Mesothelial cell of epicardium (in vitro differentiated cells): ENCODE results near the gene FANCD2. TPM values are rescaled to one million over a fixed set of nuclear protein-coding genes. Genes with fewer than 3 reads are reported as not detected.
"Not testable (repeated sequence)": the region's sequence is repeated elsewhere in the genome, so short reads cannot be mapped to it uniquely, and the experiment has no call there.

Experiments
- DNase-seq, 2 experiments: peaks; one replicate each; pipeline ENCODE4 v3.0.0; 2021; ENCODE audit warnings: low spot score in 2 of 2; ENCODE audit not compliant: unreplicated experiment in 2 of 2
- H3K27ac Mint-ChIP-seq: 2 replicates; pipeline ENCODE4 v1.8.0; 2021; ENCODE audit warnings: mixed read lengths
- H3K27me3 Mint-ChIP-seq: 2 replicates; pipeline ENCODE4 v1.8.0; 2021; ENCODE audit warnings: low read depth, mixed read lengths
- H3K36me3 Mint-ChIP-seq: 2 replicates; pipeline ENCODE4 v1.8.0; 2021; ENCODE audit warnings: mixed read lengths
- H3K4me1 Mint-ChIP-seq: 2 replicates; pipeline ENCODE4 v1.8.0; 2021; ENCODE audit warnings: mixed read lengths
- H3K4me3 Mint-ChIP-seq: 2 replicates; pipeline ENCODE4 v1.8.0; 2021; ENCODE audit warnings: mild to moderate bottlenecking, moderate library complexity, mixed read lengths
- H3K9me3 Mint-ChIP-seq: 2 replicates; pipeline ENCODE4 v1.8.0; 2021; ENCODE audit warnings: mixed read lengths
- CTCF ChIP-seq: fragments of 200-600 bp; sonication (generic); IDR thresholded peaks from one replicate; pipeline ENCODE4 v1.5.0; 2021; ENCODE audit warnings: antibody characterized with exemption; ENCODE audit not compliant: unreplicated experiment
- total RNA-seq: library from RNA; stranded (reverse); gene quantifications from 3 replicates; pipeline ENCODE4 v1.2.1, GENCODE V29; 2021

FANCD2 gene
- total RNA-seq, 1 donor from 2014 or later: 17.9 TPM

DNA sequence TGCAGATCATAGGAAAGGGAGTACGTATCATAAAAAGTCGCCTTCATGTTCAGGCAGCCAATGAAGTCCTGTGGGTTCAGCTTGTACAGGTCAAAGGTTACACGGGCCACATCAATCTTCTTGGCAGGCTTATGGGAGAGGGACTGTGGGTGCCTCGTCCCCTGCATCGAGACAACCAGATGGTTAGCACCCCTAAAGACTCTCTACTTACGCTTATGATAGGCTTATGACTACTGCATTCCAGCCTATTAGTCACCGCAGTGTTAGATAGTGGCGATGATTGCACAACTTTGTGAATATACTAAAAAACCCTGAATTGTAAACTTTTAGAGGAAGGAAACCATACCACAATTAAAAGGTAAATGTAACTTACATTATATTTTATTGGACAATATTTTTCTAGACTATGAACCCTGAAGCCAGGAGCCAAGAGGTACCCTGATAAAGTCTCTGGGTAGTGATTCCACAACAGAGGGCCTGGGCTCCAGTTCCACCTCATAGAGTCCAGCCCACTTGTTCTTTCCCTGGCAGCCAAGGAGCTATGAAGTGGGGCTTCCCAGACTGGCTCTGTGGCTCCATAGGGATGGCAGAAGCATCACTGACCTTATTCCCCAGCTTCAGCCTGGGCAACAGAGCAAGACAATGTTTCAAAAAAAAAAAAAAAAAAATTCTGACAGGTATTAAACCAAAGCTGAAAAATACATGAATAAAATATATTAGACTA is 2.5 kb upstream of the FANCD2 start:
- no peak for DNase-seq
- peaks cover 8% of the 10 kb centered on the region for H3K36me3 Mint-ChIP-seq
- H3K27me3 Mint-ChIP-seq: no peaks in the 10 kb centered on the region
- no peaks in the 10 kb centered on the region for H3K9me3 Mint-ChIP-seq
- no peak for TF ChIP-seq CTCF
- H3K4me3 Mint-ChIP-seq: peak overlapping the region; percentile 15
- peak overlapping the region; percentile 50 for H3K27ac Mint-ChIP-seq
- peaks cover 17% of the 10 kb centered on the region for H3K4me1 Mint-ChIP-seq

DNA sequence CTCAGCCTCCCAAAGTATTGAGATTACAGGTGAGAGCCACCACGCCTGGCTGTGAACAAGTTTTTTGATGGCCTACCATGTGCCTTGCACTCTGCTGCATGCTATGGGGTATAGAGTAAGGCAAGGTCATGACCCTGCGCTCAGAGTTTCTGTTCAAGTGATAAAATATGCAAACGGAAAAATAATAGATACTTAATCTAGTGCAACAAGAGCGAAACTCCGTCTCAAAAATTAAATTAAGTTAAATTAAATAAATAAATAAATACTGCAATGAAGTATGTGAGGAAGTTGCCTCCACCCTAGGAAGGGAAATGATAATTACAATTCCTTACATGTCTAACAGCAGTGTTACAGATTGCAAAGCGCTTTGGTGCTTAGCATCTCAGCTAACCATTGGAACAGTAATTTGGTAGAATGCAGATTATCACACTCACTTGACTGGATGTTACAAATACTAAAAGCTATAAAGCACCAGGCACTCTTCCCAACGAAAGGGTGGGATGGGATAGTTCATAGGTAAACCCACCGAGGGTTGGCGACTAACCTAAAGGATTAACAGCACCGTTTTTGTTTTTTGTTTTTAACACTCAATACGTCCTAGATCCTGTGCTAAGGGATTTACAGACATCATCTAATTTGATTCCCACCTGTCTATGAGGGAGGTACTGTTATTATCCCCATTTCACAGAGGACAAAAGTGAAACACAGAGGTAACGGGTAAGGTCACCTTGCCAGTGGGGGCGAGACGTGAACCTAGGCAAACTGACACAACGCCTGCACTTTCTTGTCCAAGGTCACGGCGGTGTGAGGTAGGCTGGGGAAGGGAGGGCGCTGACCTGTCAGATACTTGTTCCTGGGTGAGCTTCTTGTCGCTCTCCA is 793 bp upstream of the FANCD2 start:
- peaks cover 17% of the 10 kb centered on the region for H3K4me1 Mint-ChIP-seq
- peak overlapping the region; percentile 95 for H3K4me3 Mint-ChIP-seq
- no peaks in the 10 kb centered on the region for H3K9me3 Mint-ChIP-seq
- no peak for DNase-seq
- no peak for TF ChIP-seq CTCF
- H3K36me3 Mint-ChIP-seq: peaks cover 5% of the 10 kb centered on the region
- H3K27me3 Mint-ChIP-seq: no peaks in the 10 kb centered on the region
- peak overlapping the region; percentile 92 for H3K27ac Mint-ChIP-seq

GRCh38 chr3:10041034-10041433 is 14.8 kb downstream of the FANCD2 start:
- no peaks in the 10 kb centered on the region for H3K9me3 Mint-ChIP-seq
- TF ChIP-seq CTCF: no peak
- no peak overlapping the region for H3K4me3 Mint-ChIP-seq
- no peaks in the 10 kb centered on the region for H3K27me3 Mint-ChIP-seq
- H3K27ac Mint-ChIP-seq: no peak overlapping the region
- no peaks in the 10 kb centered on the region for H3K4me1 Mint-ChIP-seq
- peaks cover 11% of the 10 kb centered on the region for H3K36me3 Mint-ChIP-seq
- DNase-seq: no peak

- H3K27ac Mint-ChIP-seq: no peak overlapping the region
- H3K36me3 Mint-ChIP-seq: peaks cover 17% of the 10 kb centered on the region
- TF ChIP-seq CTCF: no peak
- peaks cover 4% of the 10 kb centered on the region for H3K27me3 Mint-ChIP-seq
- no peaks in the 10 kb centered on the region for H3K4me1 Mint-ChIP-seq
- H3K4me3 Mint-ChIP-seq: no peak overlapping the region
- H3K9me3 Mint-ChIP-seq: no peaks in the 10 kb centered on the region
- DNase-seq: no peak
These were observed 21.6 kb downstream of the FANCD2 start for GRCh38 chr3:10047876-10048275.

GRCh38 chr3:10053054-10053453 is 26.8 kb downstream of the FANCD2 start:
- H3K36me3 Mint-ChIP-seq: peaks cover 18% of the 10 kb centered on the region
- H3K4me3 Mint-ChIP-seq, DNase-seq, H3K27ac Mint-ChIP-seq, H3K4me1 Mint-ChIP-seq, H3K27me3 Mint-ChIP-seq, H3K9me3 Mint-ChIP-seq: not testable (repeated sequence)

DNA sequence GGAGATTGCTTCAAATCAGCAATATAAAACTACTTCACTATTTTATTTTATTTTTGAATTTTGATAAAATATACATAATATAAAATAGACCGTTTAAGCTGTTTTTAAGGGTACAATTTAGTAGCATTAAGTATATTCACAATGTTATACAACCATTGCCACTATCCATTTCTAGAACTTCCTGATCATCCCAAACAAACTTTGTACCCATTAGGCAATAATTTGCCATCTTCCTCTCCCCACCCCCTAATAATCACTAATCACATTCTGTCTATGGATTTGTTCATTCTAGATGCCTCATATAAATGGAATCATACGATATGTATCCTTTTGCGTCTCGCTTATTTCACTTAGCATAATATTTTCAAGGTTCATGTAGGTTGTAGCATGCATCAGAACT is 28.9 kb downstream of the FANCD2 start:
- Mint-ChIP-seq H3K27me3 (no peaks in the 10 kb centered on the region), H3K4me3 (no peak overlapping the region), H3K9me3 (no peaks in the 10 kb centered on the region), H3K4me1 (no peaks in the 10 kb centered on the region), H3K27ac (no peak overlapping the region), H3K36me3 (peaks cover 14% of the 10 kb centered on the region)
- no peak for DNase-seq
- TF ChIP-seq CTCF: no peak

- not testable (repeated sequence) for H3K27ac Mint-ChIP-seq, H3K27me3 Mint-ChIP-seq, DNase-seq, H3K4me3 Mint-ChIP-seq, H3K4me1 Mint-ChIP-seq
- peaks cover 12% of the 10 kb centered on the region for H3K9me3 Mint-ChIP-seq
- peaks cover 36% of the 10 kb centered on the region for H3K36me3 Mint-ChIP-seq
These were observed 43.8 kb downstream of the FANCD2 start for GRCh38 chr3:10070077-10070476.
